CD14-positive monocyte (primary cell): Measurements from ENCODE around the gene KIF24. TPM values are rescaled to one million over a fixed set of nuclear protein-coding genes. Genes with fewer than 3 reads are reported as not detected.
A peak's percentile ranks its signal among the peaks of the same experiment; 100 is the strongest.

Experiments
- DNase-seq, 3 donors: peaks; one replicate each; pipeline ENCODE4 v3.0.0-alpha.2; 2011 to 2022
- H2AFZ ChIP-seq: 2 replicates; pipeline ENCODE4 v1.6.0; 2012; ENCODE audit warnings: mild to moderate bottlenecking, low read depth, low read length, inconsistent platforms; ENCODE audit not compliant: insufficient read depth, poor library complexity, severe bottlenecking
- H3K27ac ChIP-seq, 2 donors: 1 replicate in 1 of 2; 2 replicates in 1 of 2; pipeline ENCODE4 v1.5.1; 2012 to 2013; ENCODE audit warnings: low read length in 2 of 2, control low read depth in 1 of 2, inconsistent platforms in 1 of 2, low read depth in 1 of 2, mild to moderate bottlenecking in 1 of 2
- H3K27me3 ChIP-seq, 2 donors: one replicate each; pipeline versions ENCODE4 v1.6.0 to v1.6.1; 2011 to 2013; ENCODE audit warnings: low read length in 2 of 2; ENCODE audit not compliant: control insufficient read depth in 2 of 2, insufficient read depth in 2 of 2
- H3K36me3 ChIP-seq, 2 donors: replicated peaks in 1 of 2; 1 replicate in 1 of 2; 2 replicates in 1 of 2; pipeline versions ENCODE4 v1.5.1 to v1.6.1; 2012 to 2013; ENCODE audit warnings: low read length in 2 of 2, control low read depth in 1 of 2, inconsistent platforms in 1 of 2, mild to moderate bottlenecking in 1 of 2; ENCODE audit not compliant: insufficient read depth in 2 of 2, control insufficient read depth in 1 of 2
- H3K4me1 ChIP-seq, 2 donors: 1 replicate in 1 of 2; 2 replicates in 1 of 2; pipeline versions ENCODE4 v1.5.1 to v1.6.1; 2012 to 2013; ENCODE audit warnings: low read length in 2 of 2, control low read depth in 1 of 2, inconsistent platforms in 1 of 2, mild to moderate bottlenecking in 1 of 2, moderate library complexity in 1 of 2; ENCODE audit not compliant: insufficient read depth in 2 of 2, control insufficient read depth in 1 of 2
- H3K4me2 ChIP-seq: replicated peaks from 2 replicates; pipeline ENCODE3; 2012; ENCODE audit warnings: low read length, moderate library complexity, mild to moderate bottlenecking; ENCODE audit not compliant: poor library complexity, severe bottlenecking; ENCODE audit errors: extremely low read depth
- H3K4me3 ChIP-seq, 3 experiments: fragments of 200-600 bp in 1 of 3; sonication (generic) in 1 of 3; replicated peaks in 1 of 3; 1 replicate in 2 of 3; 2 replicates in 1 of 3; pipeline ENCODE4 v1.5.1; 2011 to 2013; ENCODE audit warnings: low read length in 3 of 3, mild to moderate bottlenecking in 3 of 3, control low read depth in 2 of 3, low read depth in 2 of 3, inconsistent platforms in 1 of 3, moderate library complexity in 1 of 3
- H3K79me2 ChIP-seq: 2 replicates; pipeline ENCODE4 v1.6.0; 2012; ENCODE audit warnings: mild to moderate bottlenecking, control low read depth, inconsistent platforms, low read length, moderate library complexity; ENCODE audit not compliant: insufficient read depth
- H3K9ac ChIP-seq: 2 replicates; pipeline ENCODE4 v1.6.0; 2017; ENCODE audit warnings: low read length, mild to moderate bottlenecking; ENCODE audit not compliant: insufficient read depth, poor library complexity, severe bottlenecking
- H3K9me3 ChIP-seq, 2 donors: replicated peaks in 1 of 2; 1 replicate in 1 of 2; 2 replicates in 1 of 2; pipeline versions ENCODE4 v1.5.1 to v1.6.1; 2012 to 2013; ENCODE audit warnings: low read length in 2 of 2, control low read depth in 1 of 2; ENCODE audit not compliant: control insufficient read depth in 1 of 2, insufficient read depth in 1 of 2
- H4K20me1 ChIP-seq: 2 replicates; pipeline ENCODE4 v1.6.0; 2012; ENCODE audit warnings: mild to moderate bottlenecking, low read length, control low read depth, moderate library complexity; ENCODE audit not compliant: insufficient read depth
- H3K27ac Mint-ChIP-seq, 7 donors: one replicate each; pipeline ENCODE4 v1.8.0; 2020; ENCODE audit warnings: mild to moderate bottlenecking in 7 of 7, mixed read lengths in 7 of 7, moderate library complexity in 6 of 7, inconsistent platforms in 2 of 7
- H3K27me3 Mint-ChIP-seq, 3 donors: one replicate each; pipeline ENCODE4 v1.8.0; 2021 to 2022; ENCODE audit warnings: low read depth in 3 of 3, mild to moderate bottlenecking in 3 of 3, mixed read lengths in 3 of 3, moderate library complexity in 3 of 3, inconsistent platforms in 1 of 3
- H3K36me3 Mint-ChIP-seq, 2 donors: one replicate each; pipeline ENCODE4 v1.8.0; 2020; ENCODE audit warnings: mixed read lengths in 2 of 2, inconsistent platforms in 1 of 2, mild to moderate bottlenecking in 1 of 2
- H3K4me1 Mint-ChIP-seq: one replicate; pipeline ENCODE4 v1.8.0; 2020; ENCODE audit warnings: mild to moderate bottlenecking, mixed read lengths
- H3K4me3 Mint-ChIP-seq, 2 donors: one replicate each; pipeline ENCODE4 v1.8.0; 2020; ENCODE audit warnings: mild to moderate bottlenecking in 2 of 2, mixed read lengths in 2 of 2, moderate library complexity in 1 of 2
- H3K9me3 Mint-ChIP-seq, 7 donors: one replicate each; pipeline ENCODE4 v1.8.0; 2020 to 2022; ENCODE audit warnings: mixed read lengths in 7 of 7, mild to moderate bottlenecking in 6 of 7, moderate library complexity in 6 of 7, inconsistent platforms in 2 of 7
- CTCF ChIP-seq: fragments of 200-600 bp; IDR thresholded peaks from one replicate; pipeline ENCODE4 v1.8.0; 2022; ENCODE audit warnings: antibody characterized with exemption, mild to moderate bottlenecking
- WGBS: methylation state at CpG from one replicate; pipeline ENCODE4 v1.1.5; 2013; ENCODE audit warnings: missing lambda C conversion rate; ENCODE audit not compliant: insufficient coverage; 5-methylcytosine and 5-hydroxymethylcytosine counted together
- intact Hi-C, 2 donors: fragments of 100-400 bp; cut with micrococcal nuclease; formaldehyde crosslinking; loops; one replicate each; pipeline versions ENCODE4 v1.15.0 to v1.15.1; 2023
- polyA plus RNA-seq, 3 donors: library from polyadenylated mRNA; depleted of rRNA in 1 of 3; unstranded in 2 of 3; stranded (reverse) in 1 of 3; fragments of 300-500 nt in 2 of 3; fragments of >200 nt in 1 of 3; fragmentation: Illumina TruSeq in 2 of 3; gene quantifications; 1 replicate in 2 of 3; 2 replicates in 1 of 3; pipeline ENCODE4 v1.2.3, GENCODE V29; 2012 to 2021

Gene KIF24
- polyA plus RNA-seq, 3 donors, result 0.13 to 0.31 TPM; not detected in 1

- no peaks in the 10 kb centered on the region for H3K27me3 Mint-ChIP-seq
- WGBS, result 100% methylated on average over 1 of the region's 2 CpGs
- peaks cover 20% of the 10 kb centered on the region for H3K4me1 Mint-ChIP-seq
- H3K36me3 Mint-ChIP-seq, result peaks cover 34 to 35% of the 10 kb centered on the region in 2 donors
- no peaks in the 10 kb centered on the region for H3K9me3 ChIP-seq
- no peak for DNase-seq
- H3K27me3 ChIP-seq, result no peaks in the 10 kb centered on the region
- peaks cover 29% of the 10 kb centered on the region for H4K20me1 ChIP-seq
- peaks cover 8 to 14% of the 10 kb centered on the region in 2 donors for H3K4me1 ChIP-seq
- H3K9me3 Mint-ChIP-seq, result no peaks in the 10 kb centered on the region
- H2AFZ ChIP-seq, result no peak overlapping the region
- no peak for TF ChIP-seq CTCF
- no peak overlapping the region for H3K4me2 ChIP-seq
- no peak overlapping the region for H3K9ac ChIP-seq
- H3K27ac Mint-ChIP-seq, result peak overlapping the region in 2 of 7 donors; percentile 5 to 82
- H3K4me3 ChIP-seq, result no peak overlapping the region
- intact Hi-C loops, result loop anchor here in 1 of 2 donors (5.0 kb wide), 1 partner anchor 42 kb away; the partner anchor contains the start of gene MYORG
- H3K27ac ChIP-seq, result no peak overlapping the region
- H3K79me2 ChIP-seq, result peaks cover 58% of the 10 kb centered on the region
- peaks cover 26 to 46% of the 10 kb centered on the region in 2 donors for H3K36me3 ChIP-seq
- H3K4me3 Mint-ChIP-seq, result no peak overlapping the region
These were observed 5.8 kb upstream of the KIF24 start for GRCh38 chr9:34334916-34335315.

DNA sequence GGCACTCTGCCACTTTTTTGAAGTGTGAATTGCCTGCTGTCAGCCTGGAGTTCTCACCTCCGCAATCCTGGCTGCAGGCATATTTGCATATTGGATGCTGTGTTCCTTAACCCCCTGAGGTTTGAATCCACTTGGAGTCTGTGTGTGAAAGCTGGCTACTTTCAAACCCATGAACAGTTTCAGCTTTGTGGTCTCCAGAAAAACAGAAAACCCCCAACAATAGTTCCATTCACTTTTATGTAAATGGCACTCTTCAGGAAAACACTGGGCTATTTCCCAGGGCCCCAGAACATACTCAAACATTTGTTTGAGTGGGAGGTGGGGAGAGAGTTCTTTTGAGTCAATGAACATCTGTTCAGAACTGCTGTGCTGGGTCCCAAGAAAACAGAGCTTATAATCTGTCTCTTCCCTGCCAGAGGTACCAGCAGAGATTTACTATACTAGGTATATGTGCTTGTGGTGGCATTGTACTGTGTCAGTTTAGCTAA lies 5.3 kb upstream of the KIF24 start:
- H3K9ac ChIP-seq, result no peak overlapping the region
- Mint-ChIP-seq H3K36me3 (peaks cover 30% of the 10 kb centered on the region in 2 donors), H3K27ac (no peak overlapping the region), H3K4me1 (peaks cover 22% of the 10 kb centered on the region), H3K4me3 (no peak overlapping the region), H3K27me3 (no peaks in the 10 kb centered on the region), H3K9me3 (no peaks in the 10 kb centered on the region)
- H3K27me3 ChIP-seq, result no peaks in the 10 kb centered on the region
- H3K4me1 ChIP-seq, result peaks cover 8 to 15% of the 10 kb centered on the region in 2 donors
- H3K79me2 ChIP-seq, result peaks cover 63% of the 10 kb centered on the region
- H2AFZ ChIP-seq, result no peak overlapping the region
- H4K20me1 ChIP-seq, result peaks cover 29% of the 10 kb centered on the region
- no peak overlapping the region for H3K27ac ChIP-seq
- no peak overlapping the region for H3K4me2 ChIP-seq
- WGBS, result no CpG with 5 or more reads among the region's 1 CpG
- intact Hi-C loops, result loop anchor here in 1 of 2 donors (5.0 kb wide), 1 partner anchor 43 kb away; the partner anchor contains the start of gene MYORG
- DNase-seq, result no peak
- no peak overlapping the region for H3K4me3 ChIP-seq
- peaks cover 23 to 41% of the 10 kb centered on the region in 2 donors for H3K36me3 ChIP-seq
- TF ChIP-seq CTCF, result no peak
- H3K9me3 ChIP-seq, result no peaks in the 10 kb centered on the region
